ENCODE measurements around the gene SGF29.
"Not testable (repeated sequence)": the region's sequence is repeated elsewhere in the genome, so short reads cannot be mapped to it uniquely, and the experiment has no call there.

DNA sequence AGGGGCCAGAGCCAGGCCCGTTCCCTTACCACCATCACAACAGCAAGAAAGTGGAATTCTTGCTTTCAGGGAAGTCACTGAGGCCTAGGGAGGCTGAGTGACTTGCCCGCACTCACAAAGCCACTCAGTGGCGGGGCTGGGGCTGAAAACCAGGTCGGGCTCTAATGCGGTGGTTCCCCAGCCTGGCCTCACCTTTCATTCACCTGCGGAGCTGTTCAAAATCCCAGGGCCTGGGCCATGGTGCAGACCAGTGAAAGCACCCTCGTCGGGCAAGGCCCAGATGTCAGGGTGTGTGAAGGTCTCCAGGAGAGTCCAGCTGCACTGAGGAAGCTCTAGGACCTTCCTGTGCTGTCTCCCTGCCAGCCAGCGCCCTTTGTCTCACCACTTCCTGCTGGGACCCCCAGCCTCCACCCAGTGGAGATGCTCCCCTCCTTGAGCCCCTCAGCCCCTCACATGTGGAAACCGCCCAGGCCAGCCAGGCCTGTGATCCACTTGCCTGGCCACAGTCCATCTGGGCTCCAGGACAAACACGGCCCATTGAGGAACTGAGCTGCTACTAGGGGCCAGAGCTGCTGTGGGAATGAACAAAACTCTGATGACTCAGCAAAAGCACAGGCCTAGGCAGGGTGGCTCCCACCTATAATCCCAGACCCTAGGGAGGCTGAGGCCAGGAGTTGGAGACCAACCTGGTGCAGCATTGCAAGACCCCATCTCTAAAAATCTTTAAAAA lies 55.3 kb downstream of the SGF29 start:
- TF ChIP-seq, protein P1, sequence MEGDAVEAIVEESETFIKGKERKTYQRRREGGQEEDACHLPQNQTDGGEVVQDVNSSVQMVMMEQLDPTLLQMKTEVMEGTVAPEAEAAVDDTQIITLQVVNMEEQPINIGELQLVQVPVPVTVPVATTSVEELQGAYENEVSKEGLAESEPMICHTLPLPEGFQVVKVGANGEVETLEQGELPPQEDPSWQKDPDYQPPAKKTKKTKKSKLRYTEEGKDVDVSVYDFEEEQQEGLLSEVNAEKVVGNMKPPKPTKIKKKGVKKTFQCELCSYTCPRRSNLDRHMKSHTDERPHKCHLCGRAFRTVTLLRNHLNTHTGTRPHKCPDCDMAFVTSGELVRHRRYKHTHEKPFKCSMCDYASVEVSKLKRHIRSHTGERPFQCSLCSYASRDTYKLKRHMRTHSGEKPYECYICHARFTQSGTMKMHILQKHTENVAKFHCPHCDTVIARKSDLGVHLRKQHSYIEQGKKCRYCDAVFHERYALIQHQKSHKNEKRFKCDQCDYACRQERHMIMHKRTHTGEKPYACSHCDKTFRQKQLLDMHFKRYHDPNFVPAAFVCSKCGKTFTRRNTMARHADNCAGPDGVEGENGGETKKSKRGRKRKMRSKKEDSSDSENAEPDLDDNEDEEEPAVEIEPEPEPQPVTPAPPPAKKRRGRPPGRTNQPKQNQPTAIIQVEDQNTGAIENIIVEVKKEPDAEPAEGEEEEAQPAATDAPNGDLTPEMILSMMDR (conservative IDR thresholded peaks at IDR 0.05): not testable (repeated sequence)
- TF ChIP-seq EZH2 (IDR thresholded peaks at IDR 0.05; ENCODE audit: low read depth): not testable (repeated sequence)

Measured in PC-9 (cell line).